SHP77 (cell line): ENCODE data around the gene FANCC.
A peak's percentile ranks its signal among the peaks of the same experiment; 100 is the strongest.

Experiments used
- DNase-seq, 2 experiments: peaks; one replicate each; lab custom pipeline; 2025; lab: John Stamatoyannopoulos, UW

FANCC gene, protein sequence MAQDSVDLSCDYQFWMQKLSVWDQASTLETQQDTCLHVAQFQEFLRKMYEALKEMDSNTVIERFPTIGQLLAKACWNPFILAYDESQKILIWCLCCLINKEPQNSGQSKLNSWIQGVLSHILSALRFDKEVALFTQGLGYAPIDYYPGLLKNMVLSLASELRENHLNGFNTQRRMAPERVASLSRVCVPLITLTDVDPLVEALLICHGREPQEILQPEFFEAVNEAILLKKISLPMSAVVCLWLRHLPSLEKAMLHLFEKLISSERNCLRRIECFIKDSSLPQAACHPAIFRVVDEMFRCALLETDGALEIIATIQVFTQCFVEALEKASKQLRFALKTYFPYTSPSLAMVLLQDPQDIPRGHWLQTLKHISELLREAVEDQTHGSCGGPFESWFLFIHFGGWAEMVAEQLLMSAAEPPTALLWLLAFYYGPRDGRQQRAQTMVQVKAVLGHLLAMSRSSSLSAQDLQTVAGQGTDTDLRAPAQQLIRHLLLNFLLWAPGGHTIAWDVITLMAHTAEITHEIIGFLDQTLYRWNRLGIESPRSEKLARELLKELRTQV

DNA sequence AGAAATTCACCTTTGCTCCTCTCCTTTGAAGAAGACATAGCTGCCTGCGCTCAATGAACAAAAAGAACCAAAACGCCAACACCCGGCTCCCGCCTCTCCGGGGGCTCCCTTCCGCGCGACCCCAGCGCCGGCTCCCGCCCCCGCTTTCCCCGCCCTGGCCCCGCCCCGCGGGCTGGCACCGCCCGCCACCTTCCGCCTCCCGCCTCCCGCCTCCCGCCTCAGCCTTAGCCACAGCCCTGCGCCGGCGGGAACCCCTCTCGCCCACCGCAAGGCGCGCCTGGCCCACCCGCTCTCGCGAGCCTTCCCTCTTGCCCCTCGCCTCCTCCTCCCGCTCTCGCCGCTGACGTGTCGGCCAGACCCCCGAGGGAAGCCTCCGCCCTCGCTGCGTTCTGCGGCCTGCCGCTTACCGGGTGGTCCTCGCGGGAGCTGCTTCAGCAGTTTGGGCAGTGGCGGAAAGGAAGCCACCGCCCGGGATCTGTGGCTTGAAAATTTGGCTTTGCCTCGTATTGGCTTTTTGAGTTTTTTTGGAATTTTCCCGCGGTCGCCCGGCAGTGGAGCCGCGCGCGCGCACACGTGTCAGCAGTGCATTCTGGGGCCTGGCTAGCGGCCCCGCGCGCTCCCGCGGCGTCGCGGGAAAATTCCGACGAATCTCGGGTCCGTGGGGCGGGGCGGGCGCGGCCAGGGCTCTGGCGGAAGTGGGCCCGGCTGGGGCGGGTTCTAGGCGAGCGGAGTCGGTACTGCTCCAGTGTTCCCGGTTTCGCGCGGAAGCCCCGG lies at the start of gene FANCC:
Gene FANCC (minus strand): TSS at position 591 of the 774 bp plus-strand sequence. CDS start 68,418 bp downstream, outside the sequence.
- DNase-seq: peak; percentile 83 to 90

DNA sequence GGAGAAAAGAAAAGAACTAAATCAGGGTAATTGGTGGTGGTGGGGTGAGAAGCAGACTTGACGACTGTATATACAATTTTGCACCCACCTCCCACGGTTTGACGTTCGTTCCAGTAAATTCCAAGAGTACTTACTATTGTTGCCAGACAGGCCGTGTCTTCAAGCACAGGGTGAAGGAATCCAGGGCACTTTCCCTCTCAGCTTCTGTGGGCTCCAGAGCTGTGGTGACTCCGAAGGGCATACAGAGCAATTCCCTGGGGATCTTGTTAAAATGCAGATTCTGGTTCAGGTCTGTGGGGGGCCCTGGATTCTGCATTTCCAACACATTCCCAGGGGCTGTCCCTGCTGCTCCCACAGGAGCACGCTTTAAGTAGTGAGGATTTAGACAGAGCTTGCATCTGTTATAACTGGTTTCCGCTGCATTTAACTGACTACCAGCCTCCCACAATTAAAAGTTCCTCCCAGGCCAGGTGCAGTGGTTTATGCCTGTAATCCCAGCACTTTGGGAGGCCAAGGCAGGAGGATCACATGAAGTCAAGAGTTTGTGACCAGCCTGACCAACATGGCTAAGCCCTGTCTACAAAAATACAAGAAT lies 49.3 kb upstream of the FANCC start:
- no peak for DNase-seq

DNA sequence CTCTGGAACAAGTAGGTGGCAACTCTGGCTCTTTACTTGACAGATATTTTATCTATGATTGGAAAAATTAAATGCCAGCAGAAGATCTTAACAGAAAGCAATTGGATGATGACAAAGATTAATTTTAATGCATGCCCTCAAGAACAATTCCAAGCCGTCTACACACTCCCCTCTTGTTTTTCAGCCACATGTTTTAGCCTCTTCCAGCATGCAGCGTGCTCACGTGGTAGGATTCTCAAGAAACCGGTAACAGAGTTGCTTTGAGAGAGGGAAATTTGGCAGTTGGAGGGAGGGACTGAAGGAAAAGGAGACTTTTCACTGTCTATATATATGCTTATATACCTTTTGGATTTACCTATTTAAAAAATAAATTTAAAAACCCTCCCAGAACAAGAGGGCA lies 48.3 kb upstream of the FANCC start:
- no peak for DNase-seq

DNA sequence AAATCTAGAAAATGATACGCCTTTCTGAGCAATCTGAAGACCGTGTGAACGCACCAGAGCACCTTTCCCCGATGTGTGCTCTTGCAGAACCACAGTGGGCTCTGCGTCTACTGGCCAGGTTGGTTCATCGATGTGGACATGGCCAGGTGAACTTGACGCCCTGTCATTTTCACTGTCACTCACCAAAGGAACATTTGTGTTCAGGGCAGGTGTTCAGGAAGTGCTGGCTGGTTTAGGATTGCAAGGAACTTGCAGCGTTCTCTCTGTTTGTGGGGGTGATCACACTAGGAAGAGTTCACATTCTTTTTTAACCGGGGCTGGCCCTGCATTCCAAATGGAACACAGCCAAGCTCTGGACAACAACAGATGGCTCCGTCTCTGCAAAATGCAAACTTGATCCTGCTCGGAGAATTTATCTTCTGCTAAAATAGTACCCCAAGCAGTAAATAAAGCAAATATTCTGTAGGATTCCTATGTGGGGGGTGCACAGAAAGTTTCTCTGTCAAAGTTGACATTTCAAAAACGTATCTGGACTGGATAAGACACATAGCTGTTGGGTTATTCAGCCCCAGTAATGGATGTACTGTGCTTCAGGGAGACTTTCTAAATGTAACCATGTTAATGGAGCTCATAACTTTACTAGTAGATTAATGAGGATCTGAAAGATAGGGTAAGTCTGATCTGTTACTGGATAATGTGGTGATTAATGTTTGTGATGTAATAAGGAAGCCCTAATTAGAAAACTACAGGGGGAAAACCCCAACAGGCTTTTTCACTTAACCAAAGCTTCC lies 45.7 kb upstream of the FANCC start:
- no peak for DNase-seq

DNA sequence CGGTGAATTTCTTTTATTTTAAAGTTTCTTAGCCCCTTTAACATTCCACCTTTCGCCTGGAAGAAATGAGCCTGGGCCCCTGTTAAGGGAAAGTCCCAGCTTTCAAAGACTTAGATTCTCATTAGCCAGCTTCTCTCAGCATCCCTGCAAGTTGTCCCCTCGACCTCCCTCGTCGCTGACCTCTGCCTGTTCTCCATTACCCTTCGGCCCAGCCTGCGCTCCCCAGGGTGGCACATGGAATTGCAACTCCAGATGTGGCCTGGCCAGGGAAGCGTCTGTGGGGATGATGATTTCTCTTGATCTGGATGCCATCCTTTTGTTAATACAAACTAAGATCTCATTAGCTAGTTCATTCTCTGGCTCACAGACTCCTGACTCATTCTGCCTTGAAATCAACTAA lies 43.4 kb upstream of the FANCC start:
- DNase-seq: no peak

DNA sequence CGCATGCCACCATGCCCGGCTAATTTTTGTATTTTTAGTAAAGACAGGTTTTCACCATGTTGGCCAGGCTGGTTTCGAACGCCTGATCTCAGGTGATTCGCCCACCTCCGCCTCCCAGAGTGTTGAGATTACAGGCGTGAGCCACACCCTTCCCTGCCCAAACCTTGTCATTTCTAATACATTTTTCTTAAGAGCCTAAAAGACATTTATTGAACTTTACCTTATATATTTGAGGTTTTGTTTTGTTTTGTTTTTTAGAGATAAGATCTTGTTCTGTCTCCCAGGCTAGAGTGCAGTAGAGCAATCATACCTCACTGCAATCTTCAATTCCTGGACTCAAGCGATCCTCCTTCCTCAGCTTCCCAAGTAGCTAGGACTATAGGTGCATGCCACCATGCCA lies 39.8 kb upstream of the FANCC start:
- DNase-seq: no peak

DNA sequence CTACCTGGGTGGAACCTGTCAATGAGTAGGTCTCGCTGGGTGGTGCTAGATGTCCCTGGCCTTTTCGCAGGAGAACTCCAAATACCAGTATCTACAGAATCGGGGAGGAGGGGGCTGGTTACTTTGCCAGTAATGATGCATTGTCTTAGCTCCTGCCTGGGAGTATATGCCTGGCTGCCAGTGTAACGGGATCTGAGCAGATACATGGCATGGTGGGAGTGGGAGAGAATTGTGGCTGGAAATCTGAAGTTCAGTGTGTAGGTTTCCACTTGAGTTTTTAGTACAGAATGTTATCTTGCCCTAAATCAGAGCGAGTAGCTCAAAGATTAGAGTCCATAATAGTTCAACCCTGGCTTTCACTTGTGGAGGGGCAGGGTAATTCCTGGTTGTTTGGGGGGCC lies 38.0 kb upstream of the FANCC start:
- DNase-seq: no peak

DNA sequence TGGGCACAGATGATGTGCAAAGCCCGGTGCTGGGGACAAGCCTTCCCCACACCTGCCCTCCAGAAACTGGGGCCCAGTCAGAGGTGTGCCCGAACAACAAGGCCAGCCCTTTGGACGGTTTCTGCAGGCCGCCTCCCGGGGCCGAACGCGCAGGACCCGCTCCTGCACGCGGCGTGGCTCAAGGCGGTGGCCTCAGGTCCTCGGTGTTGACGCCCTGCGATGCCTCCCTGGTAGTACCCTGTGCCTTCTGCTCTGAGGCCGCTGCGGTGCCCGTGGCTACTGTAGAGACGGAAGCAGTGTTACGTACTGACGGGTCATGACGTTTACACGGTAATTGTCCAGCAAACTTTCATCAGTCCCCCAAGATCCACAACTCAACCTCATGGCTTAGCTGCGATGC lies 33.5 kb upstream of the FANCC start:
- no peak for DNase-seq

DNA sequence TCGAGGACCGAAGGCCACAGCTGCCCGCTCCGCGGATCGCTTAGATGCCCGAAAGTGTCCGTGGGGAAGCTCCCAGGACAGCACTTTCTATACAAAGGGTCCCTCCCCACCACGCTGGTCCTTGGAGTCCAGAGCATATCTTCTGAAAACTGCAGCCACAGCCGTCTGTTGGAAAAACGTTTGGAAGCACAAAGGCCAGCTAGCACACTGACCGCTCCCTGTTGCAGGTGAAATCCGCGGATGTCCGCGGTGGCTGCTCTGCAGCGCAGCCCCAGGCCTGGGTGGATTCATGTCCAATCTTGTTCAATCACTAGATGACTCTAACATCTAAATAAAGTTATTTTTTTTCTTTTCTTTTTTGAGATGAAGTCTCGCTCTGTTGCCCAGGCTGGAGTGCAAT lies 32.8 kb upstream of the FANCC start:
- DNase-seq: no peak

DNA sequence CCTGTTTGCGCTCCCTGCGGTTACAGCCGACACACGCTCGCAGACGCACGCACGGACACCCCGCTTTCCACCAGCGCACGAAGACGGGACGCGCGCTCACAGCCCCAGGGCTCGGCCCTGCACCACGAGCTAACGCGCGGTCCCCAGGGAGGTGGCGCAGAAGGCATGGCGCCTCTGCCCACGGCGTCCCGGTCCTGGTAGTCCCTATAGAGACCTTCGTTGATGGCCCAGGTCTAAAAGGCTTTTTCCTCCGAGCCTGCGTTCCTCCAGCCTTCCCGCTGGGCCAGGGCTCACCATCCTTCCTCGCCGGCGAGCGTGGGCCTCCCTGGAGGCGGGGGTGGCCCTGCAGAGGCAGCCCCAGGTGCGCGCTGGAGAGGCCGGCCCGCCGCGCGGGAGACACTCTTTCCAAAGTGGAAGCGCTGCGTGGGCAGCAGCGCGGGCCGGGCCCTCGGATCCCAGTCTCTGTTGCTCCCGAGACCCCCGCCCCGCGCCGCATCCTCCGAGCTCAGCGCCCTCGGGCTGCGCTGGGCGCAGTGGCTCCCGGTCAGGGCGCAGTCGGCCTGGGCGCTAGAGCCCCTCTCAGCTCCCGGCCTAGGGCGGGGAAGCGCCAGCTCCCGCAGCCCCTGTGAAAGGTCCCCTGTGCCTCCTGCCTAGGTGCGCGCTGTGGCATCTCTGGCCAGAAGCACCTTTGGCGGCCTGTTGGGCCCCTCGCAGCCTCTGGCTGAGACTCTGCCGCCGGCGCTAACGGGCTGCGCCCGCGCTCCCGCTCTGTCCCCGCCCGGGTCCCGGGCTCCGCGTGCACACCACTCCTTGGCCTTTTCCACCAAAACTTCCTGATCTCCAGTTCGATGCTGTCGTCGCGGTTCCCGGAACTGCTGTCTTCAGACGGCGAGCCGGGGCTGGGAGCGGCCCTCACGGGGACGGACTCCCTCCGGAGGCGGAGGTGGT lies 31.9 kb upstream of the FANCC start:
- DNase-seq: no peak

DNA sequence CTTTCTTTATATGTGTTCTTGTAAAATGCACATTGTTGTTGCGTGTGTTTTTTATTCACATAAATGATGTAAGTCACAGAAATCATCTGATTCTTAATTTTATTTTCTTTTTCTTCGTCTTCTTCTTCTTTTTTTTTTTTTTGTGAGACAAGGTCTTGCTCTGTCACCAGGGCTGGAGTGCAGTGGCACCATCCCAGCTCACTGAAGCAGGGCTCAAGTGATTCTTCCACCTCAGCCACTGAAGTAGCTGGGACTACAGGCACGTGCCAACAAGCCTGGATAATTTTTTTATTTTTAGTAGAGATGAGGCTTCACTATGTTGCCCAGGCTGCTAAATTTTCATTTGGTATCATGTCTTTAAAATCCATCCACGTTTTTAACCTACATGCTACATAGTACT lies 28.5 kb upstream of the FANCC start:
- no peak for DNase-seq

DNA sequence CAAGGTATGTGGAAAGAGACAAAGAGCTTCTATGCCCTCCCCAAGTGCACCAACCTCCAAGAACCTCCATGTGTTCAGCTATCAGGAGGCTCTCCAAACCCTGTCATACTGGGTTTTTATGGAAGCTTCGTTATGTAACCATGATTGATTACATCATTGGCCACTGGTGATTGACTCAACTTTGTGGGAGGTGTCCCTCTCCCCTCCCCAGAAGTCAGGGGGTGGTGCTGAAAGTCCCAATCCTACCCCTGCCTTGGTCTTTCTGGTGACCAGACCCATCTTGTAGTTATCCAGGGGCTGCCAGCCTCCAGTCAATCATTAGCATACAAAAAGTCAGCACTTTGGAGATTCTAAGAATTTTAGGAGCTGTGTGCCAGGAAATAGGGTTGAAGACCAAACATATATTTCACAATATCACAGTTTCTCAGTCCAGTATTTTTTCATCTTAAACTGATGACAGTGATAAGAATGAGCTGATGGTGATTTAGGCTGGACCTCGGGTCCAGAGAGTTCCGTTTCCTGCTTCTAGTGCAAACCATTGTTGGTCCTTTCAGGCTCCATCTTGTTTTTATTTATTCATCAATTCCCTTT lies 27.3 kb upstream of the FANCC start:
- no peak for DNase-seq

DNA sequence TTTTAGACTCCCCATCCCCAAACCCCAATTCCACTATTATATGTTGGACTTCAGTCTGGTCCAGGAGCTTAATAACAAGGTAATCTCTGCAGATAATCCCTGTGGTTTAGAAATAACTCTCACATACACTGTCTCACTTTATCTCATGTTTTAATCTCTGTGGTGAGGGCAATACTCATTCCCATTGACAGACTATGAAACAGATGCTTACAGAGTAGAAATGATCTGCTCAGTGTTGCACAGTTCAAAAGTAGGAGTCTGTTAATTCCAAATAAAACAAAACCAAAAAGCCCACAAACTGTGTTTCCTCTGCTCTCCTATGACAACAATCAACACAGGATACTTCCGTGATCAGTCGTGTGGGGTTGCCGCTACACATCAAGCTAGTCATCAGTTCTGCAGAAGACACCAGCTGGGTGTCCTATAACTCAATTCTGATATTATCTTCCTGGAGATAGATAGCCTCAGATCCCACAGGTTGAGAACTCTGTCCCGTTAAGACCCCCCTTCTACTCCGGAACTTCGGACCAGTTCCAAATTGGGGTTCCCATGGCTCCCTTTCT lies 26.3 kb upstream of the FANCC start:
- DNase-seq: no peak

DNA sequence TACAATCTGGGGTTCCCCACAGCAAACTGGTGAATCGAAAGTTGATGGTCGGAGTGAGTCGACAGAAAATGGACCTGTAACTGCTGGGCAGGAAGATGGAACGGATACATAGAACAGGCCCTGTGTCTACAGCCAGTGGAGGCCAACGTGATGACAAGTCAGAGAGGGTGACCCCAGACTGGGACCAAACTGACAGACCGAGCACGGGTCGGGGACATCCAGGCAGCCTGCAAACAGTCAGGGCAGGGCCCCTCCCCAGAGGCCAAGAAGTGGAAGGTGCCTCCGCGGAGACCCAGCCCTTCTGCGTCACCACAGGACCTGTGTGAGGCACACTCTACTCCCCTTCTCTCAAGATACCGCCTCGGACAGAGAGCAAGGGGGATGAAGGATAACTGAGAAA lies 25.1 kb upstream of the FANCC start:
- DNase-seq: no peak

DNA sequence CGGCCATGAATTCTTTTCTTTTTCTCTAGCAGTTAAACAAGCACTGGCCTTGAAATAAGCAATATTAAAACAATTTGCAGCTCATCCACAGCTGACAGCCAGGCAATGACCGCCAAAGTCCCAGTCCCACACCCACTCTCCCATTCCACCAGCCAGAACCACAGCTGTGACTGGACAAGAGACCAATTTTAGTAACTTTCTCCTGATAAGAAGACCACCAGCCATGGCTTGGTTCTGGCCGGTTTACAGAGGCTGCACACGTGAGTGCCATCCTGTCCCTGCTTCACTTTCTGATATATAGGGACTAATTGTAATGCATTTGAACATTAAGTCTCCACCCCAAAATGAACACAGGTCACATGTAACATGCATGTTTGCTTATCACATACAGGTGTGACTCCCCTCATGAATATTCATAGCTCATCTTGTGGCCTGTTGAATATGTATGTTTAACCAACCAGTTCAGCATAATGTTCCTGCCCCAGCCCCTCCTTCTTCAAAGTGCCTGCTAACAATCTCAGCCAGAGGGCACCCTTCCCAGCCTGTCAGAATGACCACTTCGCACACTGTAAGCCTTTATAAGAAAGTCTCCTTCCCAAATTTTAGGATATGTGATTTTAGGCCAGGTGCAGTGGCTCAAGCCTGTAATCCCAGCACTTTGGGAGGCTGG lies 23.9 kb upstream of the FANCC start:
- DNase-seq: peak in 1 of 2 experiments; percentile 1

DNA sequence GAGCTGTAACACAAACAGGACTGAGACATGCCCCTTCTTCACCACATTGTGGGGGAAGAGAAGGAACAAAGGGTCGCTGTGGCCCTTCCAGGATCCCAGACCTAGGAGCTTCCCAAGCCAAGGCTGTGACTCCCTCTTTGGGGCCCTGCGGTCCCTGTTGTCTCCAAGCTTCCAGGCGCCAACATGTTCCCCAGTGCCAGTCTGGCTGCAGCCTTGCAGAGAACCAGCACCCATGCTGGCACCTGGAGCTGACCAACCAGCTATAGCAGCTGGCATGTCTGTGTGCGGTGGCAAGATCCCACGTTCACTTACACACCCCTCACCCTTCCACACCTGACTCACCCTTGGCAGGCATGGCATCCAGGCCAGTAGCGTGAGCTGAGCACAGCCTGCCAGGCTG lies 20.7 kb upstream of the FANCC start:
- DNase-seq: no peak

DNA sequence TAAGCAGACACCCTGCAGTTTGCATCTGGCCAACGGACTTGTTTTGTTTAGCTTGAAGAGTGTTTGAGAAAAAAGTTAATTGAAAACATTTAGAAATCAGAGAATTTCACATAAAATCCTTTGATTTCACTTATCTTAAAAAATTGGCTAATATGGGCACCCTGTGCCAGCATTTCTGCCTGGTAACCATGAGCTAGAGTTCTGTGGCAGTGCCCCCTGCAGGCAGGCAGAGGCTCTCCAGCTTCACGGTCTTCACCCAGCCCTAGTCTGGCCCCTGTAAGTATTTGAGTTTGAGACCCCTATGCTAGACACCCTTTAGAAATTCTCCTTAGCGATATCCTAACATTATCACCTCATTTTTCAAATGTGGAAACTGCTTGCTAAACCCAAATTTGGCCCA lies 18.8 kb upstream of the FANCC start:
- peak; percentile 6 to 23 for DNase-seq

DNA sequence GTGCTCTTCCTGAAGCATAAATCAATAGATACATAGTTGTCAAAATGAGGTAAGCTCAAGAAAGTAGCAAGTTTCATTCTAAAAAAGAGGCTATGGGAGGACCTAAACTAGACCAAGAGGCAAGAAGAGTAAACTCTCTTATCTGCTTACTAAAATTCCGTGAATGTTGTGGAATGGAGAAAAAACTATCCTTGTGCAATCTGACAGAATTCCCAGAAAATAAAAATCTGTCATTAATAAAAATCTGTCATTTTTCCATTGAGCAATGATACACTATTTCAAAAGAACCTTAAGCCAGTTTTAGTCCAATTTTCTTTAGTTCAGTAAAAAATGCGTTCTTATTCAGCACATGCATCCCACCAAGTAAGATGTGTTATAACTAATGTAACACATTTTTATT lies 15.9 kb upstream of the FANCC start:
- DNase-seq: no peak

DNA sequence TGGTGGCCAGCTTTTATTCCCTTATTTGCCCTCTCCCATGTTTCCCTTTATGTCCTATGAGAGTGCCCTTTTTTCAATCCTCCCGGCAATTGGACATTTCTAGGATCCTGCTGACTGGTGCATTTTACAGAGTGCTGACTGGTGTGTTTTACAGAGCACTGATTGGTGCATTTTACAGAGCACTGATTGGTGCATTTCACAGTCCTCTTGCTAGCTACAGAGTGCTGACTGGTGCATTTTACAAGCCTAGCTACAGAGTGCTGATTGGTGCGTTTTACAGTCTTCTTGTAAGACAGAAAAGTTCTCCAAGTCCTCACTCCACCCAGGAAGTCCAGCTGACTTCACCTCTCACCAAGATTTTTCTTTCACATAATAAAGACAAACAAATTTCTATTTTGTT lies 15.4 kb upstream of the FANCC start:
- DNase-seq: no peak
